ENCODE results near the gene AP1G1. TPM values are rescaled to one million over a fixed set of nuclear protein-coding genes. Genes with fewer than 3 reads are reported as not detected.

Gene AP1G1
- total RNA-seq, 1 experiment from 2014 or later = 79.2 TPM

DNA sequence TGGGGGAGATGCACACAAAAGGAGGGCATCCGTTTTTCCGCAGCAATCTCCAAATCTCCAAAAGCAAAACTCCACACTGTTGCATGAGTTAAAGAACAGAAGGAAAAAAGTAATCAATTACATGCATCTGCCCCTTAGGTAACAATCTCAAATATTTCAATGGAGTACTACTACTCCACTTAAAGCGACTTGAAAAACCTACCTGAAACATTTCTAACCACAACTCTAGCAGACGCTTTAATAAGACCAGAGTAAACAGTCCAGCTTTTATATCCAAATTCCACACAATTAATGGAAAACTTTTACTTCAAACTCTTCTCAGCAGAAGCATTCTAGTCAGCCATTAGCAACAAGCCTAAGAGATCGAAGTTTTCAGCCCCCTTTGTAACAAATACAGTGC lies 29.9 kb downstream of the AP1G1 start:
- DNase-seq = no peak
- Histone ChIP-seq H3T11ph (ENCODE audit: low read length) (no peak overlapping the region), H3K56ac (ENCODE audit: insufficient read length, low read depth, low read length) (no peak overlapping the region), H4K20me1 (ENCODE audit: control insufficient read depth, insufficient read depth, insufficient read length) (no peaks in the 10 kb centered on the region), H3K23me2 (ENCODE audit: insufficient read length, low read depth, low read length, poor library complexity, severe bottlenecking) (no peaks in the 10 kb centered on the region), H3K14ac (ENCODE audit: insufficient read depth, low read length) (no peak overlapping the region), H3K27me3 (ENCODE audit: insufficient read depth, low read length) (no peaks in the 10 kb centered on the region), H2BK120ac (ENCODE audit: low read depth, low read length, poor library complexity, severe bottlenecking) (no peak overlapping the region), H3K9ac (ENCODE audit: extremely low read depth, insufficient read length, low read length) (no peak overlapping the region), H3K23ac (ENCODE audit: insufficient read length, low read depth, low read length) (no peak overlapping the region), H2BK5ac (ENCODE audit: insufficient read length, low read length) (no peak overlapping the region), H2BK20ac (ENCODE audit: low read depth, low read length, poor library complexity, severe bottlenecking) (no peak overlapping the region), H2AK5ac (ENCODE audit: insufficient read length, low read length) (no peak overlapping the region), H2AFZ (ENCODE audit: low read length) (no peak overlapping the region), H3K4me1 (ENCODE audit: insufficient read depth, low read length) (no peaks in the 10 kb centered on the region), H3K79me2 (ENCODE audit: insufficient read depth, low read length) (no peaks in the 10 kb centered on the region; the same call in 1 of the 2 replicates), H4K8ac (replicated peaks; ENCODE audit: insufficient read length, low read depth, low read length) (no peak overlapping the region), H2BK12ac (ENCODE audit: insufficient read length, low read depth, low read length) (no peak overlapping the region), H3K4me2 (ENCODE audit: insufficient read depth, insufficient read length, low read length) (no peak overlapping the region), H3K18ac (ENCODE audit: insufficient read length, low read depth, low read length) (no peak overlapping the region), H2BK15ac (ENCODE audit: low read depth, low read length) (no peak overlapping the region), H4K91ac (ENCODE audit: insufficient read length, low read depth, low read length) (no peak overlapping the region), H3K9me3 (ENCODE audit: control insufficient read depth, low read depth, low read length) (no peaks in the 10 kb centered on the region), H4K5ac (ENCODE audit: insufficient read length, low read depth, low read length) (no peak overlapping the region), H3K4ac (ENCODE audit: low read depth, low read length) (no peak overlapping the region), H3K27ac (ENCODE audit: insufficient read length, low read depth, low read length) (no peak overlapping the region), H3K79me1 (ENCODE audit: insufficient read depth, low read depth, low read length, poor library complexity, severe bottlenecking) (no peaks in the 10 kb centered on the region)
- TF ChIP-seq, protein P1, sequence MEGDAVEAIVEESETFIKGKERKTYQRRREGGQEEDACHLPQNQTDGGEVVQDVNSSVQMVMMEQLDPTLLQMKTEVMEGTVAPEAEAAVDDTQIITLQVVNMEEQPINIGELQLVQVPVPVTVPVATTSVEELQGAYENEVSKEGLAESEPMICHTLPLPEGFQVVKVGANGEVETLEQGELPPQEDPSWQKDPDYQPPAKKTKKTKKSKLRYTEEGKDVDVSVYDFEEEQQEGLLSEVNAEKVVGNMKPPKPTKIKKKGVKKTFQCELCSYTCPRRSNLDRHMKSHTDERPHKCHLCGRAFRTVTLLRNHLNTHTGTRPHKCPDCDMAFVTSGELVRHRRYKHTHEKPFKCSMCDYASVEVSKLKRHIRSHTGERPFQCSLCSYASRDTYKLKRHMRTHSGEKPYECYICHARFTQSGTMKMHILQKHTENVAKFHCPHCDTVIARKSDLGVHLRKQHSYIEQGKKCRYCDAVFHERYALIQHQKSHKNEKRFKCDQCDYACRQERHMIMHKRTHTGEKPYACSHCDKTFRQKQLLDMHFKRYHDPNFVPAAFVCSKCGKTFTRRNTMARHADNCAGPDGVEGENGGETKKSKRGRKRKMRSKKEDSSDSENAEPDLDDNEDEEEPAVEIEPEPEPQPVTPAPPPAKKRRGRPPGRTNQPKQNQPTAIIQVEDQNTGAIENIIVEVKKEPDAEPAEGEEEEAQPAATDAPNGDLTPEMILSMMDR (conservative IDR thresholded peaks at IDR 0.05) = no peak
- Mint-ChIP-seq H3K9me3 (no peaks in the 10 kb centered on the region), H3K27ac (no peak overlapping the region), H3K4me3 (no peak overlapping the region), H3K4me1 (no peaks in the 10 kb centered on the region), H3K36me3 (ENCODE audit: insufficient read depth in 1 of 3, low read depth in 3 of 3) (peaks cover 9 to 21% (median 17%) of the 10 kb centered on the region in 3 experiments), H3K27me3 (ENCODE audit: low read depth) (no peaks in the 10 kb centered on the region)
- no CpG with 5 or more reads among the region's 5 CpGs for WGBS (ENCODE audit: extremely low coverage, insufficient read length, low lambda C conversion rate)

All from H9 (cell line).